K562 (cell line): ENCODE data around the gene DOCK8. TPM values are rescaled to one million over a fixed set of nuclear protein-coding genes. Genes with fewer than 3 reads are reported as not detected.
A peak's percentile ranks its signal among the peaks of the same experiment; 100 is the strongest.

Experiments
- ATF6 ChIP-seq: sonication (generic); formaldehyde crosslinking; IDR thresholded peaks from 2 replicates; pipeline ENCODE4 v1.4.0; 2020; ENCODE audit warnings: mild to moderate bottlenecking, missing genetic modification reagents
- DMBX1 ChIP-seq: fragments of 250-450 bp; sonication (Bioruptor Pico); IDR thresholded peaks from 2 replicates; pipeline ENCODE4 v1.8.0; 2022; ENCODE audit warnings: inconsistent platforms, mild to moderate bottlenecking, moderate library complexity, borderline replicate concordance
- HCFC1 ChIP-seq: IDR thresholded peaks from 2 replicates; pipeline ENCODE4 v1.6.1; 2012; ENCODE audit warnings: low read depth, low read length, improper control_type of control experiment
- LARP7 ChIP-seq: fragments of 450-650 bp; IDR thresholded peaks from 2 replicates; pipeline ENCODE4 v1.6.1; 2016
- MAFK ChIP-seq: IDR thresholded peaks from 2 replicates; pipeline ENCODE4 v1.6.1; 2011; ENCODE audit warnings: low read length, improper control_type of control experiment
- MYBL2 ChIP-seq, 2 experiments: fragments of 450-650 bp in 1 of 2; sonication (generic) in 1 of 2; formaldehyde crosslinking in 1 of 2; IDR thresholded peaks; 2 replicates each; pipeline versions ENCODE4 v1.6.1 to v1.8.1; 2017 to 2022; ENCODE audit warnings: borderline replicate concordance in 1 of 2, inconsistent platforms in 1 of 2, low read depth in 1 of 2, mild to moderate bottlenecking in 1 of 2, missing genetic modification reagents in 1 of 2, moderate library complexity in 1 of 2
- NKRF ChIP-seq: fragments of 450-650 bp; IDR thresholded peaks from 2 replicates; pipeline ENCODE4 v1.6.1; 2016; ENCODE audit warnings: borderline replicate concordance
- OTX1 ChIP-seq: fragments of 450-650 bp; formaldehyde crosslinking; IDR thresholded peaks from 2 replicates; pipeline ENCODE4 v1.4.0; 2022; ENCODE audit warnings: mild to moderate bottlenecking
- RREB1 ChIP-seq: fragments of 250-450 bp; sonication (Bioruptor Pico); IDR thresholded peaks from 2 replicates; pipeline ENCODE4 v1.4.0; 2020
- SREBF2 ChIP-seq: sonication (generic); formaldehyde crosslinking; IDR thresholded peaks from 2 replicates; pipeline ENCODE4 v1.4.0; 2020; ENCODE audit warnings: mild to moderate bottlenecking, missing genetic modification reagents
- SRSF9 ChIP-seq: fragments of 200-400 bp; formaldehyde crosslinking; IDR thresholded peaks from 2 replicates; pipeline ENCODE4 v1.6.1; 2017; ENCODE audit warnings: low read depth, low read length, borderline replicate concordance
- YBX1 ChIP-seq: fragments of 450-650 bp; IDR thresholded peaks from 2 replicates; pipeline ENCODE4 v1.7.1; 2016; ENCODE audit warnings: mild to moderate bottlenecking
- ZFX ChIP-seq: sonication (generic); formaldehyde crosslinking; IDR thresholded peaks from 2 replicates; pipeline ENCODE4 v1.8.0; 2022; ENCODE audit warnings: mild to moderate bottlenecking, missing genetic modification reagents, moderate library complexity
- ZNF444 ChIP-seq: fragments of 250-450 bp; sonication (Bioruptor Pico); IDR thresholded peaks from 2 replicates; pipeline ENCODE4 v1.4.0; 2020; ENCODE audit warnings: mild to moderate bottlenecking, moderate library complexity
- ZNF780A ChIP-seq: fragments of 250-450 bp; sonication (Bioruptor Pico); IDR thresholded peaks from 2 replicates; pipeline ENCODE4 v1.5.0; 2021; ENCODE audit warnings: mild to moderate bottlenecking
- ZSCAN32 ChIP-seq: fragments of 450-650 bp; formaldehyde crosslinking; IDR thresholded peaks from 2 replicates; pipeline ENCODE4 v1.4.0; 2020; ENCODE audit warnings: mild to moderate bottlenecking, moderate library complexity
- polyA plus RNA-seq, 8 experiments: library from polyadenylated mRNA; depleted of rRNA in 4 of 8; stranded (reverse) in 5 of 8; unstranded in 3 of 8; fragments of >200 nt; fragmentation: Nextera tagmentation in 2 of 8; fragmentation: Illumina TruSeq in 1 of 8; extraction: Ambion mirVana in 2 of 8; extraction: Trizol in 1 of 8; gene quantifications; 2 replicates each; pipeline versions ENCODE4 v1.2.1 to v1.2.3, GENCODE V29; 2011 to 2014; ENCODE audit warnings: inconsistent platforms in 1 of 8, missing spikeins in 1 of 8
- total RNA-seq, 7 experiments: library from RNA; depleted of rRNA in 6 of 7; stranded (reverse); fragments of >200 nt in 6 of 7; fragmentation: Illumina TruSeq in 2 of 7; extraction: Trizol in 2 of 7; gene quantifications; 2 replicates each; pipeline versions ENCODE4 v1.2.1 to v1.2.3, GENCODE V29; 2011 to 2021; ENCODE audit warnings: low replicate concordance in 1 of 7

Gene DOCK8
- total and polyA plus RNA-seq, 9 of the 15 experiments (the other 6 are each of a cell fraction or from before 2014, with no cell fraction given) = 14.4 to 53.8 (median 25.1) TPM

- TF ChIP-seq NKRF (no peak), ATF6 (CRISPR knock-in tag) (no peak), OTX1 (CRISPR knock-in tag) (no peak), ZNF444 (CRISPR knock-in tag) (no peak), SREBF2 (CRISPR knock-in tag) (no peak), ZSCAN32 (CRISPR knock-in tag) (no peak), MAFK (no peak), LARP7 (no peak), YBX1 (no peak), ZFX (no peak), SRSF9 (no peak), DMBX1 (CRISPR knock-in tag) (peak; percentile 31; the same call in 1 of the 2 replicates), HCFC1 (no peak), RREB1 (no peak), ZNF780A (CRISPR knock-in tag) (no peak), MYBL2 (IDR thresholded peaks at IDR 0.05; ENCODE audit: low read depth) (no peak), MYBL2 (CRISPR knock-in tag; IDR thresholded peaks at IDR 0.05; ENCODE audit: borderline replicate concordance) (no peak)
Measured at GRCh38 chr9:251398-251797, 36.7 kb downstream of the DOCK8 start (continued).
